ENCODE data around the gene MAPT. TPM values are rescaled to one million over a fixed set of nuclear protein-coding genes. Genes with fewer than 3 reads are reported as not detected.

The MAPT gene
- total RNA-seq, 1 donor from 2014 or later, result 5.1 TPM

GRCh38 chr17:45950888-45951287 lies 56.5 kb downstream of the MAPT start:
- intact Hi-C loops (cut with DNase I), result no loop called here
- ATAC-seq, result no peak
- Histone ChIP-seq H3K36me3 (no peaks in the 10 kb centered on the region), H3K4me3 (no peak overlapping the region), H3K27me3 (peaks cover 19% of the 10 kb centered on the region), H3K4me1 (peaks cover 10% of the 10 kb centered on the region), H3K27ac (no peak overlapping the region), H3K9me3 (no peaks in the 10 kb centered on the region)
- TF ChIP-seq, protein P1, sequence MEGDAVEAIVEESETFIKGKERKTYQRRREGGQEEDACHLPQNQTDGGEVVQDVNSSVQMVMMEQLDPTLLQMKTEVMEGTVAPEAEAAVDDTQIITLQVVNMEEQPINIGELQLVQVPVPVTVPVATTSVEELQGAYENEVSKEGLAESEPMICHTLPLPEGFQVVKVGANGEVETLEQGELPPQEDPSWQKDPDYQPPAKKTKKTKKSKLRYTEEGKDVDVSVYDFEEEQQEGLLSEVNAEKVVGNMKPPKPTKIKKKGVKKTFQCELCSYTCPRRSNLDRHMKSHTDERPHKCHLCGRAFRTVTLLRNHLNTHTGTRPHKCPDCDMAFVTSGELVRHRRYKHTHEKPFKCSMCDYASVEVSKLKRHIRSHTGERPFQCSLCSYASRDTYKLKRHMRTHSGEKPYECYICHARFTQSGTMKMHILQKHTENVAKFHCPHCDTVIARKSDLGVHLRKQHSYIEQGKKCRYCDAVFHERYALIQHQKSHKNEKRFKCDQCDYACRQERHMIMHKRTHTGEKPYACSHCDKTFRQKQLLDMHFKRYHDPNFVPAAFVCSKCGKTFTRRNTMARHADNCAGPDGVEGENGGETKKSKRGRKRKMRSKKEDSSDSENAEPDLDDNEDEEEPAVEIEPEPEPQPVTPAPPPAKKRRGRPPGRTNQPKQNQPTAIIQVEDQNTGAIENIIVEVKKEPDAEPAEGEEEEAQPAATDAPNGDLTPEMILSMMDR (IDR thresholded peaks at IDR 0.05), result no peak
- DNase-seq, result no peak

DNA sequence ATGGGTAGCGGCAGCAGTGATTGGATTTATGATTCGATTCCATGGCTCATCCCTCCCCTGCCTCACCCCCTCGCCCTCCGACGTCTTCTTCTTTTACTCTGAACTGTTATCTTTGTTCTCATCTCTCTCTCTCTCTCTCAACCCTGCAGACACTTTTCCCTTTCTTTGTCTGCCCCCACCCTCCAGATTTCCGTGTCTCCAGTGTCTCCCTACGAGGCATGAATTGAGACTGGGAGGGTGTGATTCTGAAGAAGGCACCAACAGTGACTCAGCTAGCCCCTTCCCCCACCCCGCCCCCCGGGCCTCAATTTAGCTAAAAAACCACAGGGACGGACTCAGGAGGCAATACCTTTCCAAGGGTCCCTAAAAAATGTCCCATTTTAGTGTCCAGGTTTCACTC lies 57.0 kb downstream of the MAPT start:
- TF ChIP-seq, protein P1 (IDR thresholded peaks at IDR 0.05), result no peak
- Histone ChIP-seq H3K36me3 (no peaks in the 10 kb centered on the region), H3K4me1 (peaks cover 10% of the 10 kb centered on the region), H3K27me3 (peaks cover 19% of the 10 kb centered on the region), H3K4me3 (no peak overlapping the region), H3K27ac (no peak overlapping the region), H3K9me3 (no peaks in the 10 kb centered on the region)
- intact Hi-C loops (cut with DNase I), result no loop called here
- ATAC-seq (no peak), DNase-seq (no peak)

GRCh38 chr17:45951941-45952340 lies 57.6 kb downstream of the MAPT start:
- Histone ChIP-seq H3K27me3 (peaks cover 19% of the 10 kb centered on the region), H3K4me3 (no peak overlapping the region), H3K27ac (no peak overlapping the region), H3K9me3 (no peaks in the 10 kb centered on the region), H3K36me3 (no peaks in the 10 kb centered on the region), H3K4me1 (peaks cover 10% of the 10 kb centered on the region)
- intact Hi-C loops (cut with DNase I), result no loop called here
- DNase-seq, result no peak
- TF ChIP-seq, protein P1 (IDR thresholded peaks at IDR 0.05), result no peak
- no peak for ATAC-seq

- Histone ChIP-seq H3K4me3 (no peak overlapping the region), H3K9me3 (no peaks in the 10 kb centered on the region), H3K27ac (no peak overlapping the region), H3K36me3 (no peaks in the 10 kb centered on the region), H3K4me1 (peaks cover 10% of the 10 kb centered on the region), H3K27me3 (peaks cover 19% of the 10 kb centered on the region)
- ATAC-seq (no peak), DNase-seq (no peak)
- TF ChIP-seq, protein P1 (IDR thresholded peaks at IDR 0.05), result no peak
- intact Hi-C loops (cut with DNase I), result no loop called here
These were observed 58.5 kb downstream of the MAPT start for GRCh38 chr17:45952814-45953320.

DNA sequence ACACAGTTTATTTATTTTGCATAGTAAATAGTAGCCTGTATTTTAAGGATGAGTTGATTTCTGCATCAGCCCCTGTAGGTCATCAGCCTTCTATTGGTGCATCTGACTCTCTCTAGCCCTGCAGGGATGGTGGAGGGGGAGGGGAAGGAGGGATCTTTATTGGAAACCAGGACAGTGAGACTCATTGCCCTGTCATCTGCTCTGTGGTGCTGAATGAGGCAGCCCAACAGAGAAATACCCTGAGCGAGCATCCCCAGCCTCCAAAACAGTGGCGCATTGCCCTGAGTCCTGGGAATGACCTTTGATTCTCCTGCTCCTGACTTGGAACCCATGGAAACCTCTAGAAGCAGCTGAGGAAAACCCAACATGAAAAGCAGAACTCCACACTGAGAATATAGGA lies 59.2 kb downstream of the MAPT start:
- ATAC-seq (no peak), DNase-seq (no peak)
- TF ChIP-seq, protein P1 (IDR thresholded peaks at IDR 0.05), result no peak
- intact Hi-C loops (cut with DNase I), result no loop called here
- H3K4me3 ChIP-seq, result no peak overlapping the region
- H3K27ac ChIP-seq, result no peak overlapping the region
- no peaks in the 10 kb centered on the region for H3K9me3 ChIP-seq
- peaks cover 8% of the 10 kb centered on the region for H3K4me1 ChIP-seq
- H3K36me3 ChIP-seq, result no peaks in the 10 kb centered on the region
- peaks cover 19% of the 10 kb centered on the region for H3K27me3 ChIP-seq

DNA sequence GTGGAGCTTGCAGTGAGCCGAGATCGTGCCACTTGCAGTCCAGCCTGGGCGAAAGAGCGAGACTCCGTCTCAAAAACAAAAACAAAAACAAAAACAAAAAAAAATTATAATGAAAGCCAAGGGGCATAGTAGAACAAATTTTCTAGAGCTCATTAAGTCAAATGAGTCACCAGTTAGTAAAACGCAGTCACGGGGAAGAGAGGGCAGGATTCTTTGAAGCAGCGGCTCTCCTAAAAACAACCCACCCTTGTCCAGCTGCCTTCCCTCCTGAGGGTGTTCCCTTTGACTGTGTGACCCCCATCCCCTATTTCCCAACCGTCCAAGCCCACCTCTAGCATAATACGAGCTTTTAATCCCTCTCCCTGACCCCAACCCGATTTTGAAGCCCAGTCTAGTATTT lies 60.6 kb downstream of the MAPT start:
- Histone ChIP-seq H3K27me3 (peaks cover 14% of the 10 kb centered on the region), H3K4me1 (no peaks in the 10 kb centered on the region), H3K9me3 (no peaks in the 10 kb centered on the region), H3K4me3 (no peak overlapping the region), H3K27ac (no peak overlapping the region), H3K36me3 (no peaks in the 10 kb centered on the region)
- intact Hi-C loops (cut with DNase I), result no loop called here
- DNase-seq, result no peak
- no peak for ATAC-seq
- TF ChIP-seq, protein P1 (IDR thresholded peaks at IDR 0.05), result no peak
